ENCODE results near the gene YLPM1.

Gene YLPM1

GRCh38 chr14:74855021-74855420 is 91.9 kb downstream of the YLPM1 start:
- TF ChIP-seq CTCF (IDR thresholded peaks at IDR 0.05; ENCODE audit: low read depth, low read length), result no peak
- Histone ChIP-seq H3K4me3 (ENCODE audit: low read depth, low read length) (no peak overlapping the region), H3K27ac (no peak overlapping the region), H3K36me3 (no peaks in the 10 kb centered on the region), H3K27me3 (ENCODE audit: insufficient read depth, low read depth, severe bottlenecking) (no peaks in the 10 kb centered on the region), H3K9me3 (ENCODE audit: severe bottlenecking) (no peaks in the 10 kb centered on the region)
- no peak for DNase-seq

- Histone ChIP-seq H3K4me3 (ENCODE audit: low read depth, low read length) (no peak overlapping the region), H3K27me3 (ENCODE audit: insufficient read depth, low read depth, severe bottlenecking) (no peaks in the 10 kb centered on the region), H3K36me3 (no peaks in the 10 kb centered on the region), H3K9me3 (ENCODE audit: severe bottlenecking) (no peaks in the 10 kb centered on the region), H3K27ac (no peak overlapping the region)
- no peak for DNase-seq
- TF ChIP-seq CTCF (IDR thresholded peaks at IDR 0.05; ENCODE audit: low read depth, low read length), result no peak
These were observed 92.8 kb downstream of the YLPM1 start for GRCh38 chr14:74855945-74856344.

- H3K36me3 ChIP-seq, result no peaks in the 10 kb centered on the region
- no peak overlapping the region for H3K27ac ChIP-seq
- H3K4me3 ChIP-seq (ENCODE audit: low read depth, low read length), result no peak overlapping the region
- no peak for DNase-seq
- no peaks in the 10 kb centered on the region for H3K9me3 ChIP-seq (ENCODE audit: severe bottlenecking)
- no peak for TF ChIP-seq CTCF (IDR thresholded peaks at IDR 0.05; ENCODE audit: low read depth, low read length)
- no peaks in the 10 kb centered on the region for H3K27me3 ChIP-seq (ENCODE audit: insufficient read depth, low read depth, severe bottlenecking)
These were observed 93.2 kb downstream of the YLPM1 start for GRCh38 chr14:74856366-74856765.

- Histone ChIP-seq H3K27me3 (ENCODE audit: insufficient read depth, low read depth, severe bottlenecking) (no peaks in the 10 kb centered on the region), H3K4me3 (ENCODE audit: low read depth, low read length) (no peak overlapping the region), H3K9me3 (ENCODE audit: severe bottlenecking) (no peaks in the 10 kb centered on the region), H3K27ac (no peak overlapping the region), H3K36me3 (no peaks in the 10 kb centered on the region)
- no peak for TF ChIP-seq CTCF (IDR thresholded peaks at IDR 0.05; ENCODE audit: low read depth, low read length)
- no peak for DNase-seq
These were observed 94.9 kb downstream of the YLPM1 start for GRCh38 chr14:74858022-74858421.

GRCh38 chr14:74859757-74860552 is 96.8 kb downstream of the YLPM1 start:
- Histone ChIP-seq H3K9me3 (ENCODE audit: severe bottlenecking) (no peaks in the 10 kb centered on the region), H3K27ac (no peak overlapping the region), H3K27me3 (ENCODE audit: insufficient read depth, low read depth, severe bottlenecking) (no peaks in the 10 kb centered on the region), H3K4me3 (ENCODE audit: low read depth, low read length) (no peak overlapping the region), H3K36me3 (no peaks in the 10 kb centered on the region)
- no peak for TF ChIP-seq CTCF (IDR thresholded peaks at IDR 0.05; ENCODE audit: low read depth, low read length)
- DNase-seq, result no peak
